ENCODE data around the gene CLDN9.
"Not testable (repeated sequence)": the region's sequence is repeated elsewhere in the genome, so short reads cannot be mapped to it uniquely, and the experiment has no call there.

DNA sequence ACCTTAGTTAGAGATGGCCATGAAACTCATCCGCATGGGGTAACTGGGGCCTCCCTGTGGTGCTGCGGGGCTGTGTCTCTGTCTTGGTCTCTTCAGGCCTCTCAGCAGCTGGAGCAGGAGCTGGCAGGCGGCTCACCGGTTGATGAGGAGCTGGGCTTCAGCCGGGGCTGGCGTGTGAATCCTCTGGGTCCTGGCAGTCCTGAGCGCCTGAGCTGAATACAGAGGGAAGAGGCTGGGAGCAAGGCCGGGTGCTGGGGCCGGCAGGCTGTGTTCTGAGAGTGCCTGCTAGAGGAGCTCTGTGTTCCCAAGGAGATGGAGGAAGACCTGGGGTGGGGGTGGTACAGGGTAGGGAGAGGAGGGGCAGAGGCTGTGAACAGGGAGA, 43.0 kb downstream of the CLDN9 start:
- TF ChIP-seq ZNF157, ZBTB21 (tag by site-specific recombination; IDR thresholded peaks at IDR 0.05): not testable (repeated sequence)
- TF ChIP-seq, protein P1, sequence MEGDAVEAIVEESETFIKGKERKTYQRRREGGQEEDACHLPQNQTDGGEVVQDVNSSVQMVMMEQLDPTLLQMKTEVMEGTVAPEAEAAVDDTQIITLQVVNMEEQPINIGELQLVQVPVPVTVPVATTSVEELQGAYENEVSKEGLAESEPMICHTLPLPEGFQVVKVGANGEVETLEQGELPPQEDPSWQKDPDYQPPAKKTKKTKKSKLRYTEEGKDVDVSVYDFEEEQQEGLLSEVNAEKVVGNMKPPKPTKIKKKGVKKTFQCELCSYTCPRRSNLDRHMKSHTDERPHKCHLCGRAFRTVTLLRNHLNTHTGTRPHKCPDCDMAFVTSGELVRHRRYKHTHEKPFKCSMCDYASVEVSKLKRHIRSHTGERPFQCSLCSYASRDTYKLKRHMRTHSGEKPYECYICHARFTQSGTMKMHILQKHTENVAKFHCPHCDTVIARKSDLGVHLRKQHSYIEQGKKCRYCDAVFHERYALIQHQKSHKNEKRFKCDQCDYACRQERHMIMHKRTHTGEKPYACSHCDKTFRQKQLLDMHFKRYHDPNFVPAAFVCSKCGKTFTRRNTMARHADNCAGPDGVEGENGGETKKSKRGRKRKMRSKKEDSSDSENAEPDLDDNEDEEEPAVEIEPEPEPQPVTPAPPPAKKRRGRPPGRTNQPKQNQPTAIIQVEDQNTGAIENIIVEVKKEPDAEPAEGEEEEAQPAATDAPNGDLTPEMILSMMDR (tag by site-specific recombination; IDR thresholded peaks at IDR 0.05) = not testable (repeated sequence)

Measured in HEK293 (cell line).